ENCODE results near the gene PITX3.

- no peak for TF ChIP-seq BACH2 (CRISPR knock-in tag; IDR thresholded peaks at IDR 0.05; ENCODE audit: borderline replicate concordance)
- TF ChIP-seq SNAI2 (CRISPR knock-in tag; IDR thresholded peaks at IDR 0.05): no peak
- no peak for TF ChIP-seq OSR1 (CRISPR knock-in tag; IDR thresholded peaks at IDR 0.05)
- no peak for TF ChIP-seq ARNTL (CRISPR knock-in tag; IDR thresholded peaks at IDR 0.05; ENCODE audit: borderline replicate concordance, low read depth)
- no peak for TF ChIP-seq POU6F1 (CRISPR knock-in tag; IDR thresholded peaks at IDR 0.05; ENCODE audit: borderline replicate concordance, low read depth)
- no peak for TF ChIP-seq ZFP3 (CRISPR knock-in tag; IDR thresholded peaks at IDR 0.05)
- no peak for TF ChIP-seq ZNF8 (CRISPR knock-in tag; IDR thresholded peaks at IDR 0.05)
- TF ChIP-seq TOX (CRISPR knock-in tag; IDR thresholded peaks at IDR 0.05; ENCODE audit: borderline replicate concordance): no peak
- no peak for TF ChIP-seq PATZ1 (CRISPR knock-in tag; IDR thresholded peaks at IDR 0.05; ENCODE audit: borderline replicate concordance)
These were observed 44.4 kb downstream of the PITX3 start for GRCh38 chr10:102196893-102197292.

Data from SK-N-SH treated with all-trans-retinoic acid at 6 μM for 48 hours (cell line).